Body of pancreas (tissue), 4 donors: Measurements from ENCODE around the gene TATDN3.

Experiments
- CTCF ChIP-seq, 7 experiments: fragments of 450-650 bp in 4 of 7; fragments of 200-600 bp in 3 of 7; sonication (generic) in 3 of 7; IDR thresholded peaks; one replicate each; pipeline ENCODE4 v1.5.1; 2016 to 2019; ENCODE audit warnings: antibody characterized with exemption in 7 of 7
- POLR2A ChIP-seq, 3 donors: fragments of 450-650 bp; IDR thresholded peaks; one replicate each; pipeline ENCODE4 v1.6.1; 2016; ENCODE audit warnings: antibody characterized with exemption in 3 of 3, mild to moderate bottlenecking in 2 of 3

GRCh38 chr1:212773011-212773410, 18.7 kb upstream of the TATDN3 start:
- TF ChIP-seq POLR2A (IDR thresholded peaks at IDR 0.05) = no peak
- no peak for TF ChIP-seq CTCF (IDR thresholded peaks at IDR 0.05)
